HG03103 (cell line): ENCODE data around the gene PLEKHH2.
A peak's percentile ranks its signal among the peaks of the same experiment; 100 is the strongest.
"Not testable (repeated sequence)": the region's sequence is repeated elsewhere in the genome, so short reads cannot be mapped to it uniquely, and the experiment has no call there.

ENCODE experiments used
- ATAC-seq: cut with Tn5 transposase; IDR thresholded peaks from one replicate; pipeline ENCODE4 v1.9.1; 2021; ENCODE audit warnings: low read depth; ENCODE audit not compliant: unreplicated experiment

The PLEKHH2 gene

GRCh38 chr2:43637030-43637803 lies at the start of gene PLEKHH2:
Gene PLEKHH2 (plus strand): TSS chr2:43637260. CDS start chr2:43644674, 7,414 bp downstream.
- peak; percentile 100 for ATAC-seq

DNA sequence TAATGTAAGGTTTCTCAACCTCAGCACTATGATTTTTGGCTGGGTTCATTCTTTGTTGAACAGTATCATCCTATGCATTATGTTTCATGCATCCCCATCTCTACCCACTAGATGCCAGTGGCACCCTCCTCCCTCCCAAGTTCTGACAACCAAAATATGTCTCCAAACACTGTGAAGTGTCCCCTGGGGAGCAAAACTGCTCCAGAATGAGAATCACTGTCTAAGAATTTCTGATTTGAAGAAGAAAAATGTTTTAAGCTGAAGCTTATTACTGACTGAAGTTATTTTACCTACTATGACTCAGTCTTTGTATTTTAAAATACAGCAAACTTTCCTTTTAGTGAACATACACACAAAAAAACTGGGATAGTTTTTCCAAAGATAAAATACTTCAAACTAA lies 44.6 kb upstream of the PLEKHH2 start:
- ATAC-seq: no peak

DNA sequence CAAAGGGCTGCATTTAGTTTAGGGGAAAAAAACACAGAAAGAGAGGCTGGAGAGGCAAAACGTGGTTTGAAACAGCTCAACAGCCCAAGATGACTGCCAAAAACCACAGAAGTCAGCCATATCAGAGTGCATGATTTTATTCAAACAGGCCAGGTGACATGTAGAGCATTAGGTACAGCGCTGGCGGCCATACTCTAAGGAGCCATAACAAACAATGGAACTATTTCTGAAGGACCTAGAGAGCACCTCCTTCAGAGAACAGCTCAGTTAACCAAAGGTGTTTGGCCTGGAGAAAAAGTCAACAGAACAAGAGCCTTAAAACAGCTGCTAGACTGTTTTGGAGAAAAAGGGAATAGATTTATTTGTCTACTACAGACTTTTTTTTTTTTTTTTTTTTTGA lies 43.8 kb upstream of the PLEKHH2 start:
- ATAC-seq: no peak

DNA sequence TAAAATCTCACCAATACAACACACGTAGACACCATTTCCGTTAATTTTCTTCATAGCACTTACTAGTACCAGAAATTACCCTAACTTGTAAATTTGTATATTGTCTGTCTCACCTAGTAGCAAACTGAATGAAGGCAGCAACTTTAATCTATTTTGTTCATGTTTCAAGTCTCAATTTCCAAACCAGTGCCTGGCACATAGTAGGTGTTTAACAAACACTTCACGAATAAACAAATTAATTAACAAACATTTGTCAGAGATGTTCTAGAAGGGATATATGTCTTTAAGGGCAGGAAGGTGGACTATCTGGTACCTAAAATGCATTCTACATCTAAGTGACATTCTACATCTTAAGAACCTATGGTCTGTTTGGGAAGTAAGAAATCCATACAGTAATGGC lies 42.2 kb upstream of the PLEKHH2 start:
- ATAC-seq: no peak

DNA sequence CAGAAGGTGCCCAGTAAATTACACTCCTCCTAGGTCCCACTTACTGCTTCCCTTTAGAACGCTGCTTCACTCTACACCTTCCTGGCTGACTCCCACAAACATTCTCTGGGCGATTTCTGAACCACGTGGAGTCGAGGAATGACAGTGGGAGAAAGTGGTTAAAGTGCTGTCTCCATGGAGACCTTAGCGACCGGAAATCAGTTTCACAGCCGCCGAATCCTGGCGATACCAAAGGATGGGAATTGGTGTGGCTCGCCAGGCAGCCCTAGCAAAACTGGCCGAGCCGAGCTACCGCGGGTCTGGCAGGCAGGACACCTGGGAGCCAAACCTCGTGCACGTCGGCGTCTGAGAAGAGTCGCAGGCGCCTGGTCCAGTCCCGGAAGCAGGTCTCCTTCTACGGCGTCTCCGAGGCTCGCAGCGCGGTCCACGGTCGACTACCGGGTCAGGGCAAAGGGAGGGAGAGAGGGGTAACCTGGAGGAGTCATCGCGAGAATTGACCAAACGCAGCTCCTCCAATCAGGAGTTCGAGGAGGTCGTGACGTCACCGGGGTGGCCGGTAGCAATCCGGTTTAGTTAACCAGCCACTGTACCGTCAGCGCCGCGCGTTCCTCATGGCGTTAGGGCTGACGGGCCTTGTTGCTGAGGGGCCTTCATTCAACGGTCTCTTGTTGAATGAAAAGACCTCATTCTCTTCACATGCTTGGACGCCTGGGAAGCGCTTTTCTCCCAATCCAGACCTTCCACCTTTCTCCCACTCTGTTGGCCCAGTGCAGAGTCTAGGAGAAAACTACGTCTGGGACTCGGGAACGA lies 41.3 kb upstream of the PLEKHH2 start, which contains the start of gene THADA:
THADA (minus strand) TSS at position 436 of the 810 bp plus-strand sequence. CDS start 3,646 bp downstream, outside the sequence.
- ATAC-seq: peak; percentile 96

DNA sequence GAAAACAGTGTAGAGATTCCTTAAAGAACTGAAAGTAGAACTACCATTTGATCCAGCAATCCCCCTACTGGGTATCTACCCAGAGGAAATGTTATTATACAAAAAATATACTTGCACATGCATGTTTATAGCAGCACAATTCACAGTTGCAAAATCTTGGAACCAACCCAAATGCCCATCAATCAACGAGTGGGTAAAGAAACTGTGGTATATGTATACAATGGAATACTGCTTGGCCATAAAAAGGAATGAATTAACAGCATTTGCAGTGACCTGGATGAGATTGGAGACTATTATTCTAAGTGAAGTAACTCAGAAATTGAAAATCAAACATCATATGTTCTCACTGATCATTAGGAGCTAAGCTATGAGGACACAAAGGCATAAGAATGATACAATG lies 36.5 kb upstream of the PLEKHH2 start:
- ATAC-seq: not testable (repeated sequence)

GRCh38 chr2:43604674-43605073 lies 32.4 kb upstream of the PLEKHH2 start:
- ATAC-seq: no peak

DNA sequence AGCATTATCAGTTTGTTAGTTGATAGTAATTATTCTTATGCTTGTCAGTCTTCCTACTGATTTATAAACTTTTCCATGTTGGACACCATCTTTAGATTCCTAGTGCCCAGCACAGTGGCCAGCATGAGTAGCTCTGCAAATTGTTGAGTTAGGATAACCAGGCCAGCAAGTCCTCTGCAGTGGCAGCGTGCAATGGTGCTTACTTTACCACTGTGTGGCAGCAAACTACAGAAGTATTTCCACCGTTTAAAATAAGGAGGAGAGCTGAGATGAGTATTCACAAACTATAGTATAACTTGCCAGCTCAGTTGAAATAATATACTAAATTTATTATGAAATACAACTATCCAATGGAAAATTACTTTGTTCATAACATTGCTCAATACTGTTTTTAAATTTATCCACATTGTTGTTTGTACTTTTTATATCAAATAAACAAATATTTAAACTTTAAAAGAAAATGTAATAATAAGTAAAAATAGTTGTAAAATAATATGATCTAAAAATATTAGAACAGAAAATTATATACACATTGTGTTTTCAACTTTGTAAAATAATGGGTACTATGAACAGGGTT lies 31.9 kb upstream of the PLEKHH2 start:
- ATAC-seq: no peak

DNA sequence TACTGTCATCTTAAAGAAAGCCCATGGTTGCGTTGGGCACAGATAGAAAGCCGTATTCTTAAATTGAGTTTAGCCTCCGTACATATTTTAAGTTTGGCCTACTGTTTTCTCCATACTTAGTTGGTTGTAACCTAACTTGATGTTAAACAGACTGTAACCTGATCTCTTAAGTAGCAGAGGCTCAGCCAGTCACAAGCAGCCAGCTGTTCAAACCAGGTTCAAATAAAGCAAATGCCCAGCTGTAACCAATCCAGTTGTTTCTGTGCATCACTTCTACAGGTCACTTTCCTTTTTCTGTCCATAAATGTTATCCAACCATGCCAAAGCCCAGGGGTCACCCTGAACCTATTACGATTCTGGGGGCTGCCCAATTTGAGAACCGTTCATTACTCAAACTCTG lies 31.2 kb upstream of the PLEKHH2 start:
- ATAC-seq: no peak

GRCh38 chr2:43609290-43609918 lies 27.7 kb upstream of the PLEKHH2 start:
- no peak for ATAC-seq

- ATAC-seq: no peak
Measured at GRCh38 chr2:43610361-43610760, 26.7 kb upstream of the PLEKHH2 start.

GRCh38 chr2:43611987-43612894 lies 24.8 kb upstream of the PLEKHH2 start:
- ATAC-seq: no peak

- no peak for ATAC-seq
Measured at GRCh38 chr2:43612944-43613343, 24.1 kb upstream of the PLEKHH2 start.

DNA sequence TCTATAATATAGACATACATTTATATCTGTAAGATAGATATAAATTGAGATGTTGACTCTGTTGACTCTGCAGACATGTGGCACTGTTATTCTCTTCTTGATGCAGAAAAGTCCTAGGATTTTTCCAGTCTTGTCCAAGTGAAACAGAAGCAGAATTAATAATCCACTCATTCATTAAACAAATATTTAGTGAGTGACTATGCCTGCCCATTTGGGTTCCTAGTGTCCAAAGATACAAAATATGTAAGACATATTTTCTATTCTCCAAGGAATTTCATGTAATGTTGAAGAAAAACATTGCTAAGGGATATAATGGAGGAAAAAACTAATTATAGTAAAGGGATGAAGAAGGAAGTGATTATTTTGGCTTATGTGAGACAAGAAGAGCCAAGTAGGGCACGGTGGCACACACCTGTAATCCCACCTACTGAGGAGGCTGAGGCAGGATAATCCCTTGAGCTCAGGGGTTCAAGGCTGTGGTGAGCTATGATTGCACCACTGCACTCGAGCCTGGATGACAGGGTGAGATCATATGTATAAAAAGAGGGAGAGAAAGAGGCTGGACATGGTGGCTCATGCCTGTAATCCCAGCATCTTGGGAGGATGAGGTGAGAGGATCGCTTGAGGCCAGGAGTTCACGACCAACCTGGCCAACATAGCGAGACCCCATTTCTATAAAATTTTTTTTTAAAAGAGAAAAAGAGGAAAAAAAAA lies 19.9 kb upstream of the PLEKHH2 start:
- ATAC-seq: no peak

GRCh38 chr2:43619511-43619910 lies 17.5 kb upstream of the PLEKHH2 start:
- no peak for ATAC-seq

- ATAC-seq: no peak
Measured at GRCh38 chr2:43622931-43623451, 14.1 kb upstream of the PLEKHH2 start.

DNA sequence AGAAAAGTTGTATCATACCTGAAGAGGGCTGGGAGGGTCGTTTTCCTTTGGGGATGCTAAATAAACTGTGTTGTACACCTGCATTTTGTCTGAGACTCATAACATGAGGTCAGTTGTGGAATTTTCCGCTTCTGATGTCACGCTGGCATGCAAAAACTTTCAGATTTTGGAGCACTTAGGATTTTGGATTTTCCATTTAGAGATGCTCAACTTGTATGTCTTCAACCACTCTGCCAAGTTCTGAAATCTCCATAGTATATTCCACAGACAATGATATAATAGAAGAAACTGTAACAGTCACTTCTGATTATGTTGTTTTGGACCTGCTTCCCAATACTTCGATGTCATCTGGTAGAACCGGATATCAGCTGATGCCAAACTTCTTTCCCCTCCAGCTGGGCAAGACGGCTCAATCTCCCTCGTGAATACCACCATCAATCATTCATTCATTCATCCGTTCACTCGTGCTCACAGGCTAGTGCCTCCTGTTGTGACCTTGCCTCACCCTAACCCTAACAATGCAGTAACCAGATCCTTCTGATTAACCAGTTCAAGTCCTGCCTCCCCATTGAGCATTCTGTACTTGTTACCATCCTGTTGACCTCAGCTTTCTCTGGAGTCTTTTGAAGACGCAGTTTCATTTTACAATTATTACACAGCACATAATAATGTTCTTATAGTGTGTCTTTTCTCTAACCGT lies 5.3 kb upstream of the PLEKHH2 start:
- no peak for ATAC-seq

DNA sequence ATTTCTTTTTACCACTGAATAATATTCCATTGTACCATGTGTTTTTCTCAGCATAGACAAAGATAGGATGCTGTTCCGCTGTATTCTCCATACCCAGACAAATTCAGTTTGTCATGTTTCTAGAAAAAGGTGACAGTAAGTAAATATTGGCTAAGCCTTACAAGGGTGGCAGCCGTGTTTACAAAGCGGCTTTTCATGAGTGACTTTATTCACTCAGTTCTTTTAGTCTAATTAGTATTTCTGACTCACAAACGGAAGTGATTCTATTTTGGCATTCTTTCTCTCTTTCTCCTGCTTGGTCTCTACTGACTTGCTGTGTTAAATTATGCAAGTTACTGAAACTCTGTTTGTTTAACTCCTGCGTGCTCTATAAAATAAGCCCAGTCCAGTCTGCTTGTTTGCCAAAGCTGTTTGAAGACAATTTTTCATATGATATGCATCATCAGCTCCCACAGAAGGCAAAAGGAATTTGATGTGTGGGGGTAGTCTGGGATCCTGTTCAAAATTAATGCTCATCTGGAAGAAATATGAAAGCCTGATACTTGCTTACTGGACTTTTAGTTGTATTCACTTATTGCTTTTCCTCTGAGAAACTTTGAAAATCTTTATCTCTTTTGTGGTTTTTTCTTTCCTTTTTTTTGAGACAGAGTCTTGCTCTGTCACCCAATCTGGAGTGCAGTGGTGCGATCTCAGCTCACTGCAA lies 2.3 kb upstream of the PLEKHH2 start:
- ATAC-seq: no peak
